HL-60 (cell line): ENCODE measurements around the gene JDP2.

Experiments
- DNase-seq, 2 experiments: peaks; one replicate each; pipeline ENCODE4 v3.0.0-alpha.2; 2010 to 2020; ENCODE audit warnings: low read depth in 1 of 2, low spot score in 1 of 2
- H3K27ac ChIP-seq: fragments of 250-450 bp; sonication (Bioruptor Pico); replicated peaks from 2 replicates; pipeline ENCODE4 v1.5.1; 2020; ENCODE audit warnings: mild to moderate bottlenecking, moderate library complexity
- H3K27me3 ChIP-seq: fragments of 250-450 bp; sonication (Bioruptor Pico); 2 replicates; pipeline ENCODE4 v1.5.1; 2021; ENCODE audit warnings: mild to moderate bottlenecking, moderate library complexity; ENCODE audit not compliant: insufficient read depth, poor library complexity, severe bottlenecking
- H3K4me3 ChIP-seq: replicated peaks from 2 replicates; pipeline ENCODE4 v1.5.1; 2011; ENCODE audit warnings: mild to moderate bottlenecking, control low read depth, low read length; ENCODE audit not compliant: insufficient read depth
- GABPA ChIP-seq: IDR thresholded peaks from 2 replicates; pipeline ENCODE4 v1.6.1; 2012; ENCODE audit warnings: low read depth
- POLR2AphosphoS5 ChIP-seq: IDR thresholded peaks from 2 replicates; pipeline ENCODE4 v1.6.1; 2012; ENCODE audit warnings: low read depth
- REST ChIP-seq: IDR thresholded peaks from 2 replicates; pipeline ENCODE4 v1.6.1; 2012; ENCODE audit warnings: low read depth; ENCODE audit not compliant: insufficient replicate concordance
- SPI1 ChIP-seq: IDR thresholded peaks from 2 replicates; pipeline ENCODE4 v1.6.1; 2012; ENCODE audit warnings: low read depth, mild to moderate bottlenecking, borderline replicate concordance
- TF ChIP-seq, protein P1 (sequence below): IDR thresholded peaks from one replicate; pipeline ENCODE4 v1.5.1; 2011; ENCODE audit warnings: low read length, control low read depth, inconsistent platforms; ENCODE audit not compliant: insufficient read depth

JDP2 gene

GRCh38 chr14:75434890-75435248 lies 7.0 kb downstream of the JDP2 start:
- TF ChIP-seq, protein P1, sequence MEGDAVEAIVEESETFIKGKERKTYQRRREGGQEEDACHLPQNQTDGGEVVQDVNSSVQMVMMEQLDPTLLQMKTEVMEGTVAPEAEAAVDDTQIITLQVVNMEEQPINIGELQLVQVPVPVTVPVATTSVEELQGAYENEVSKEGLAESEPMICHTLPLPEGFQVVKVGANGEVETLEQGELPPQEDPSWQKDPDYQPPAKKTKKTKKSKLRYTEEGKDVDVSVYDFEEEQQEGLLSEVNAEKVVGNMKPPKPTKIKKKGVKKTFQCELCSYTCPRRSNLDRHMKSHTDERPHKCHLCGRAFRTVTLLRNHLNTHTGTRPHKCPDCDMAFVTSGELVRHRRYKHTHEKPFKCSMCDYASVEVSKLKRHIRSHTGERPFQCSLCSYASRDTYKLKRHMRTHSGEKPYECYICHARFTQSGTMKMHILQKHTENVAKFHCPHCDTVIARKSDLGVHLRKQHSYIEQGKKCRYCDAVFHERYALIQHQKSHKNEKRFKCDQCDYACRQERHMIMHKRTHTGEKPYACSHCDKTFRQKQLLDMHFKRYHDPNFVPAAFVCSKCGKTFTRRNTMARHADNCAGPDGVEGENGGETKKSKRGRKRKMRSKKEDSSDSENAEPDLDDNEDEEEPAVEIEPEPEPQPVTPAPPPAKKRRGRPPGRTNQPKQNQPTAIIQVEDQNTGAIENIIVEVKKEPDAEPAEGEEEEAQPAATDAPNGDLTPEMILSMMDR = no peak
- TF ChIP-seq GABPA = no peak
- no peak for TF ChIP-seq POLR2AphosphoS5
- no peak for TF ChIP-seq REST
- Histone ChIP-seq H3K27ac (no peak overlapping the region), H3K4me3 (no peak overlapping the region), H3K27me3 (no peaks in the 10 kb centered on the region)
- DNase-seq = no peak

DNA sequence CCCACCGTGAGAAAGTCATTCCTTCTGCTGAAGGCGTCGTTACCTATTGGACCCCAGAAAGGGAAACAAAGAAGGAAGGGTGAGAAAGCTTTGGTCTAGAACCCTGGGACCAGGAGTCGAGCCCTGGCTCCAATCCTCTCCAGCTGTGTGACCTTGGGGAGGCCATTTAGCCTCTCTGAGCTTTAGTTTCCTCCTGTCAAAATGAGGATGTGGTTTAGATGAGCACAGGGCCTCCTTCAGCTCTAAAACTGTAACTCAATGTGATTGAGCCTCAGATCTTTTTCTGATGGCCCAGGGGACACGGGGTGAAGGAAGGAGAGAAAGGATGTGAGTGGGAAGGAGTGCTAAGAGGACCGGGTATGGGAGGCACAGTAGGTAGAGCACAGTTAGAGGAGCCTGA lies 7.7 kb downstream of the JDP2 start:
- DNase-seq = peak in 1 of 2 experiments; percentile 17
- Histone ChIP-seq H3K4me3 (no peak overlapping the region), H3K27ac (no peak overlapping the region), H3K27me3 (no peaks in the 10 kb centered on the region)
- TF ChIP-seq SPI1 (peak; percentile 80), POLR2AphosphoS5 (peak; percentile 14; the same call in 1 of the 2 replicates), GABPA (no peak)
- TF ChIP-seq, protein P1 = no peak

DNA sequence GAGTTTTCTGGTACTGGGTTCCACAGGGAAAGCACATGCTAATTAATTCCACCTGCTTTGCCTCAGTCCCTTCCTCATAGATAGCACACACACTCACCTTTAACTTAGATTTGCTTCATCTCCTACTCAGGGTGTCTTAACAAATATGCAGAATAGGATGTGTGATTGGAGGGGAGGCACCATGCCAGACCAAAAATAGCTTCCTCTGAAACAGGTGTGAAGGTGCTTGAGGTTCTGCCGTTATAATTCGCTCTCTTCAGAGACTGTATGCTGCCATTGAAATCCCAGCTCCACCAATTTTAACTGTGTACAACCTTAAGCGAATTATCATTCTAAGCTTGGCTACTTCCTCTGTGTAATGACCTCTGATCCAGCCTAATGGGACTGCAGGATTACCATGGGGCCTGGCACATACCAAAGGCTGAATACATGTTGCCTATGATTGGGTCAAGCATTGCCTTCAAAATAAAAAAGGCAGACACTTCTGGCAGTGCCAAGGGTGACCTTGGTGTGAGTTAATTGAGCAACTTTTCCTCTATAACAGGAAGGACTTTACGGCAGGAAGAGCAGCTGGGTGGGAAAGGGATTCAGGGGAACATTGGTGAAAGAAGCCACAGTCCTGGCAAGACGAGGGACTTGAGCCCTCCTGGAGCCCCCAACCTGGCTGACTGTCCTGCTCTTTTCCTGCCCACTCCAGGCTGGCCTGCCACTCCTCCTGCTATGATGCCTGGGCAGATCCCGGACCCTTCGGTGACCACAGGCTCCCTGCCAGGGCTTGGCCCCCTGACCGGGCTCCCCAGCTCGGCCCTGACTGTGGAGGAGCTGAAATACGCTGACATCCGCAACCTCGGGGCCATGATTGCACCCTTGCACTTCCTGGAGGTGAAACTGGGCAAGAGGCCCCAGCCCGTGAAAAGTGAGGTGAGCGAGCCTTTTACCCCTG lies 9.7 kb downstream of the JDP2 start:
- H3K4me3 ChIP-seq = no peak overlapping the region
- TF ChIP-seq SPI1 = no peak
- TF ChIP-seq, protein P1 = no peak
- TF ChIP-seq GABPA = no peak
- DNase-seq = no peak
- H3K27me3 ChIP-seq = no peaks in the 10 kb centered on the region
- no peak overlapping the region for H3K27ac ChIP-seq

DNA sequence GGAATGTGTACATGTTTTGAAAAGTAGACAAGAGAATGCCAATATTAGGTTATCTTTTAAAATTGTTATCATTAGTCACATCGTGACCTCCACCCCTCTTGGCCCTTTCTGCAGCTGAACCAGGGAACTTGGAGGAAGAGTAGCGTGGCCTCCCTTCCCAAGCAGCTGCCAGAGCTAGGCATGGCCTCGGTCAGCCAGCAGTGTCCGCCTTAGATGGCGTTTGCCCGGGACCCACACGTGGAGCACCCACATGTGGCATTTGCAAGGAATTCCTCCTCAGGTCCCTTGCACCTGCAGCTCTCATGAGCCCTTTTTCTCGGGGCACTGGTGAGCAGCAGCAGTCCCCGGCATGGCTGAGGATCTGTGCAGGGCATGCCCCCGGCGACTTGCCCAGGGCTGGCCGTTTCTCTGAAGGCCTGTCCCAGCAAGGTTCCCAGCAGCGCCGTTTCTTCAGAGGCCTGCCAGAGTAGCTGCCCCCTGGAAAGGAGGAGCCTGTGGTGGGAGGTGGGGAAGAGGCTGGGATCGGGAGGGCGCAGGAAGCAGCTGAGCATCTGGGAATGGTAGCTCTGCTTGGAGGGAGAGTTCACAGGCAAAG lies 10.8 kb downstream of the JDP2 start:
- Histone ChIP-seq H3K27me3 (no peaks in the 10 kb centered on the region), H3K4me3 (no peak overlapping the region), H3K27ac (no peak overlapping the region)
- TF ChIP-seq, protein P1 = no peak
- no peak for TF ChIP-seq REST
- no peak for TF ChIP-seq GABPA
- no peak for TF ChIP-seq POLR2AphosphoS5
- no peak for TF ChIP-seq SPI1
- DNase-seq = no peak
